ENCODE measurements around the gene TNRC18. TPM values are rescaled to one million over a fixed set of nuclear protein-coding genes. Genes with fewer than 3 reads are reported as not detected.

Gene TNRC18
- total RNA-seq, 4 donors from 2014 or later = 79.9 to 160 (median 91.3) TPM

- no peak for TF ChIP-seq CTCF (IDR thresholded peaks at IDR 0.05)
- no peak for TF ChIP-seq POLR2A (IDR thresholded peaks at IDR 0.05)
- DNase-seq (ENCODE audit: low spot score in 2 of 2) = no peak
- 66 to 71% methylated on average over 28 to 31 of the region's 32 CpGs for WGBS, 2 donors
- H3K4me3 ChIP-seq (ENCODE audit: low read depth, poor library complexity, severe bottlenecking) = no peak overlapping the region
- intact Hi-C loops (cut with DNase I; ENCODE audit: low total_unique reads) = no loop called here
Observed at GRCh38 chr7:5469375-5470166, 45.9 kb upstream of the TNRC18 start.

GRCh38 chr7:5467645-5468044, 44.0 kb upstream of the TNRC18 start:
- no peak for TF ChIP-seq POLR2A (IDR thresholded peaks at IDR 0.05)
- no peak for TF ChIP-seq CTCF (IDR thresholded peaks at IDR 0.05)
- H3K4me3 ChIP-seq (ENCODE audit: low read depth, poor library complexity, severe bottlenecking) = no peak overlapping the region
- intact Hi-C loops (cut with DNase I; ENCODE audit: low total_unique reads) = no loop called here
- no peak for DNase-seq (ENCODE audit: low spot score in 2 of 2)
- 79 to 82% methylated on average over 9 of the region's 9 CpGs for WGBS, 2 donors

GRCh38 chr7:5466551-5466950, 42.9 kb upstream of the TNRC18 start:
- WGBS, 2 donors = 95 to 96% methylated on average over 13 to 14 of the region's 14 CpGs
- no peak for DNase-seq (ENCODE audit: low spot score in 2 of 2)
- H3K4me3 ChIP-seq (ENCODE audit: low read depth, poor library complexity, severe bottlenecking) = no peak overlapping the region
- intact Hi-C loops (cut with DNase I; ENCODE audit: low total_unique reads) = no loop called here
- TF ChIP-seq CTCF (IDR thresholded peaks at IDR 0.05) (no peak), POLR2A (IDR thresholded peaks at IDR 0.05) (no peak)

GRCh38 chr7:5463031-5463430, 39.4 kb upstream of the TNRC18 start:
- TF ChIP-seq POLR2A (IDR thresholded peaks at IDR 0.05) = no peak
- TF ChIP-seq CTCF (IDR thresholded peaks at IDR 0.05) = no peak
- WGBS, 2 donors = 57 to 63% methylated on average over 3 of the region's 3 CpGs
- no peak overlapping the region for H3K4me3 ChIP-seq (ENCODE audit: low read depth, poor library complexity, severe bottlenecking)
- intact Hi-C loops (cut with DNase I; ENCODE audit: low total_unique reads) = no loop called here
- no peak for DNase-seq (ENCODE audit: low spot score in 2 of 2)

GRCh38 chr7:5462216-5462615, 38.6 kb upstream of the TNRC18 start:
- DNase-seq (ENCODE audit: low spot score in 2 of 2) = no peak
- WGBS, 2 donors = 68 to 69% methylated on average over 10 of the region's 10 CpGs
- TF ChIP-seq POLR2A (IDR thresholded peaks at IDR 0.05) (no peak), CTCF (IDR thresholded peaks at IDR 0.05) (no peak)
- intact Hi-C loops (cut with DNase I; ENCODE audit: low total_unique reads) = no loop called here
- no peak overlapping the region for H3K4me3 ChIP-seq (ENCODE audit: low read depth, poor library complexity, severe bottlenecking)

All from lower leg skin (tissue), 4 donors.